ENCODE measurements around the gene CPLANE1.
"Not testable (repeated sequence)": the region's sequence is repeated elsewhere in the genome, so short reads cannot be mapped to it uniquely, and the experiment has no call there.

Gene CPLANE1

DNA sequence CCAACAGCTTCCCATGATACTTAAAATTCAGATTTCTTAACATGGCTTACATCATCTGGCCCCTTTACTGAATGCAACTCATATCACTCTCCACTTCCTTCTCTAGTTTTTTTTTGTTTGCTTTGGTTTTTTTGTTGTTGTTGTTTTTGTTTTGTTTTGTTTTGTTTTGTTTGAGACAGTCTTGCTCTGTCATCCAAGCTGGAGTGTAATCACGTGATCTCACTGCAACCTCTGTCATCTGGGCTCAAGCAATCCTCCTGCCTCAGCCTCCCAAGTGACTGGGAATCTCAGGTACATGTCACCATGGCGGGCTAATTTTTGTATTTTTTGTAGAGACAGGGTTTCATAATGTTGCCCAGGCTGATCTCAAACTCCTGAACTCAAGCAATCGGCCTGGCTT is 41.4 kb downstream of the CPLANE1 start:
- no peak for DNase-seq

DNA sequence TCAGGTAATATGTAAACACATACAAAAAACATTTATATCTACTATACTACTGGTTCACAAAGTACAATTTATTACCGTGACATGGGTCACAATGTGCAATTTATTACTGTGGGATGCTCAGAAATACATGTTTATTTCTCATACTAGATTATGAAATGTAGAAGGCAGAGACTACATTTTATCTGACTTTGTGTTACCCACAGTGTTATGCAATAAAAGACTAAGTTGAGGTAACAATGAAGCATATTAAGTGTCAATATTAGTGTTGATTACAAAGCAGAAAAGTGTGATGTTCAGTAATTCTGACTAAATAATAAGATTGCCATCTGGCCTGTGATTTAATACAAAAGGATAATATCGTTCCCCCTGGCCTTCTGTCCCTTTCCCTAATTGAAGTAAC is 42.4 kb downstream of the CPLANE1 start:
- DNase-seq = no peak

GRCh38 chr5:37198842-37199241 is 50.3 kb downstream of the CPLANE1 start:
- DNase-seq = no peak

- DNase-seq = no peak
These were observed 51.1 kb downstream of the CPLANE1 start for GRCh38 chr5:37198061-37198460.

- no peak for DNase-seq
These were observed 51.7 kb downstream of the CPLANE1 start for GRCh38 chr5:37197340-37198050.

GRCh38 chr5:37190592-37190991 is 58.6 kb downstream of the CPLANE1 start:
- DNase-seq = no peak

- no peak for DNase-seq
These were observed 59.8 kb downstream of the CPLANE1 start for GRCh38 chr5:37189355-37189754.

DNA sequence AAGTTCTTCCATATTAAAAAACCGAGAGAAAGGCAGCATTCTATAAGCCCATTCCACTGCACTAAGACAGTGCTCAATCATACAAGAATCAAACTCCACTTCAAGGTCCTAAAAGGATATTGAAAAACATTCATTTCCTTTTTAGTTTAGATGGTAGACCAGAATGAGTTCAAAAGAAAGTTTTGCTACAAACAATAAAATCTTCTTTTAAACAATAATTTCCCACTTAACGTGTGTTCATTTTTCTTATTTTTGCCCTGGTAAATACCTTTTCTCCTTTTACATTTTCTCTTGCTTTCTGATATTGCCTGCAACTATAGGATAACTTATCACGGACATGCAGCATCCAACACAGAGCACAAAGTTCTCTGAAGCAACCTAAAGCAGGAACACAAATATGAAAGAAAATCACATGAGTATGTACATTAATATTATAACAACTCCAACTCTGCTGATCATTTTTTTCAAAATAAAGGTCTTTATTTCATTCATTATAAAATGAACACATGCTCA is 61.7 kb downstream of the CPLANE1 start:
- DNase-seq = no peak

GRCh38 chr5:37184748-37185364 is 64.3 kb downstream of the CPLANE1 start:
- DNase-seq = no peak

- DNase-seq = no peak
These were observed 66.5 kb downstream of the CPLANE1 start for GRCh38 chr5:37182667-37183066.

DNA sequence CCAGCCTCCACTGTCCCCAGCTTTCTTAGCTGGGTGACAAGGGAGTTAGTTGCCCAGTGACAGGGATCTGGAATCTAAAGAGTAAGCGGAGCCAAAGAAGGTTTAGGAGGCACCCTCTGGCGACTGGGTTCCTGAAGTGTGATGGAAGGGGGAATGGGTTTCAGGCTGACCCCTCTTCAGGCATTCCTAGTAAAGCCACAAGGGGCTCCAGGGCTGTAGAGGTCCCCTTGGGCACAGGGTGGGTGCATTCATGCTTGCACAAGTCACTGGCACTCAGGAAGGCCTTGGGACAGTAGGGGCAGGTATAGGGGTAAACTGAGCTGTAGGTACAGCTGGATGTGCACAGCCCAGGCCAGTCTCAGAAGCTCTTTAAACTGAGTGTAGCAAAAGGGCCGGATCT is 74.2 kb downstream of the CPLANE1 start:
- DNase-seq = no peak

DNA sequence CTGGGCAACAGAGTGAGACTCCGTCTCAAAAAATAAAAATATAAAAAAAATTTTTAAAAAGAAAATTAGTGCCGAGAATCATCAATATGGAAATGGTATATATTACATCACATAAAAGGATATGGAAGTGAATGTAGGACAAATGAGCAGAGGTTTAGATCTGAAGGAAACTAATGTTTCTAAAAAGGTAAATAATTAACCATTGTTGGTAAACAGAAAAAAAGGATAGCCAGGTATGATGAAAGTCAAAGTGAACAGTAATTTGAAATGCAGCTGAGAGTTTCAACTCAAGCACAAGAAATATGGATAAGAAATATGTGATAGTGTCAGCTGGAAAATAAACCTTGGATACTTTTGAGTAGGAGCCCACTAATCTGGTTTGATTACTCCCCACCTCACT is 76.2 kb downstream of the CPLANE1 start:
- DNase-seq = no peak

- DNase-seq = no peak
These were observed 78.3 kb downstream of the CPLANE1 start for GRCh38 chr5:37170856-37171255.

- no peak for DNase-seq
These were observed 83.0 kb downstream of the CPLANE1 start for GRCh38 chr5:37166197-37166596.

GRCh38 chr5:37165761-37166160 is 83.4 kb downstream of the CPLANE1 start:
- no peak for DNase-seq

- DNase-seq = no peak
These were observed 95.5 kb downstream of the CPLANE1 start for GRCh38 chr5:37153661-37154060.

GRCh38 chr5:37146896-37147295 is 102.3 kb downstream of the CPLANE1 start:
- DNase-seq = no peak

DNA sequence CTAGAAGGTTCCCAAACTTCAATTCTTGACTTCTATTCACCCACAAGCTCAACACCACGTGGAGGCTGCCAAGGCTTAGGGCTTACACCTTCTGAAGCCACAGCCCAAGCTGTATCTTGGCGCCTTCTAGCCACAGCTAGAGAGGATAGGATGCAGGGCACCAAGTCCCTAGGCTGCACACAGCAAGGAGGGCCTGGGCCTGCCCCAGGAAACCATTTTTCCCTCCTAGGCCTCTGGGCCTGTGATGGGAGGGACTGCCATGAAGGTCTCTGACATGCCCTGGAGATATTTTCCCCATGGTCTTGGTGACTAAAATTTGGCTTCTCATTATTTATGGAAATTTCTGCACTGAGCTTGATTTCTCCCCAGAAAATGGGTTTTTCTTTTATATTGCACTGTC is 112.5 kb downstream of the CPLANE1 start:
- no peak for DNase-seq

GRCh38 chr5:37135312-37135711 is 113.9 kb downstream of the CPLANE1 start:
- not testable (repeated sequence) for DNase-seq

DNA sequence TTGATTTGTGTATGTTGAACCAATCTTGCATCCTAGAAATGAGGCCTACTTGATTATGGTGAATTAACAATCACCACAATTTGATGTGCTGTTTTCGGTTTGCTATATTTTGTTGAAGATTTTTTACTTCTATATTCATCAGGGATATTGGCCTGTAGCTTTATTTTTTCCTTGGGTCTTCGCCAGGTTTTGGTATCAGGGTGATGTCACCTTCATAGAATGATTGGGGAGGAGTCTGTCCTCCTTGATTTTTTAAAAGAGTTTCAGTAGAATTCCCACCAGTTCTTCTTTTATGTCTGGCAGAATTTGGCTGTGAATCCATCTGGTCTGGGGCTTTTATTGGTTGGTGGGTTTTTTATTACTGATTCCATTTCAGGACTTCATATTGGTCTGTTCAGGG is 115.2 kb downstream of the CPLANE1 start:
- no peak for DNase-seq

GRCh38 chr5:37132646-37133045 is 116.5 kb downstream of the CPLANE1 start:
- no peak for DNase-seq

DNA sequence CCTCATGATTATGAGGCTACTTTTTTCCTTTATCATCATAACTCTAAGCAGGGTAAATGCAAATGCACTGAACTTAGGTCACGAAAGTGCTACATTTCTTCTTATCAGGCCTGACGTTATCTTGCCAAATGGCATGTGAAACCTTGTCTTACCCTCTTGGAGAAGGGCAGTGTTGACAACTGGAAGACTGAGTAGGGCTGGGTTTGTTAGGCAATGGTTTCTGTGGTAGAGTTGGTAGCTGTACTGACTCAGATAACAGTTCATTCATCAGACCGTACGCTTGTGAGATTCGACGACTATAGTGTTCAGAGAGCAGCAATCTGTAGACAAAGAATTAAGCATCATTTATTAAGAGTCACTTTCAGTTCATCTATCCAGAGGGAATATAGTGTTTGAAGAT is 127.7 kb downstream of the CPLANE1 start:
- DNase-seq = no peak

- no peak for DNase-seq
These were observed 128.1 kb downstream of the CPLANE1 start for GRCh38 chr5:37121027-37121426.

DNA sequence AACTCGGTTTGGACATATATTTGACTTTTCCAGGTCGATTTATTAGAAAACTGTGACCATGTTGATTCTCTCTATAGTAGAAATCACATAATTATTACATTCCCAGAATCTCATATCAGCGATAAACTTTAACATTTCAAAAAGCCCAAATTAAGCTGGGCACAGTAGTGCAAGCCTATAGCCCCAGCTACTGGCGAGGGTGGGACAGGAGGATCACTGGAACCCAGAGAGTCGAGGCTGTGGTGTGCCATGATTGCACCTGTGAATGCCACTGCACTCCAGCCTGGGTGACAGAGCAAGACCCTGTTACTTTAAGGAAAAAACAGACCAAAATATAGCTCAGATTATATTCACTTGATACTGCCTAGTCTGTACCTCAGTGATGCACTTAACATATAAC is 128.9 kb downstream of the CPLANE1 start:
- no peak for DNase-seq

DNA sequence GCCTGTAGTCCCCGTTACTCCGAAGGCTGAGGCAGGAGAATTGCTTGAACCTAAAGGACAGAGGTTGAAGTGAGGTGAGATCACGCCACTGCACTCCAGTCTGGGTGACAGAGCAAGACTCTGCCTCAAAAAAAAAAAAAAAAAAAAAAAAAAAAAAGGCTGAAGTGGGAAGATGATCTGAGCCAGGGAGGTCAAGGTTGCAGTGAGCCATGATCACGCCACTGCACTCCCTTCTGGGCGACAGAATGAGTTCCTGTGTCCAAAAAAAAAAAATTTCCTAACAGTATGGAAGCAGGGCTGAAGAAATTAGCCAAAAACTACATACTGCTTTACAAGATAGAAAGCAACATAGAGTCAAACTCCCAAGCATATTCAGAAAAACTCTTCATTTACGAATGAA is 132.8 kb downstream of the CPLANE1 start:
- no peak for DNase-seq
